ENCODE data around the gene PLBD2. TPM values are rescaled to one million over a fixed set of nuclear protein-coding genes. Genes with fewer than 3 reads are reported as not detected.

PLBD2 gene
- polyA plus RNA-seq, 5 donors, result 16.4 to 23.1 (median 19.9) TPM

Other genes starting within 250 kb of the PLBD2 start
- gene RASAL1, start 222.8 kb upstream of the PLBD2 start, polyA plus RNA-seq (ENCODE audit: insufficient read depth in 1 of 5, insufficient read length in 5 of 5, low replicate concordance in 1 of 5), result under 1 TPM; 0.15 to 0.56 (median 0.25) TPM
- 1 to 10 TPM in 4 of 5 donors, under 1 TPM in 1; 0.61 to 8.5 (median 3.6) TPM for gene CFAP73, start 208.9 kb upstream of the PLBD2 start, polyA plus RNA-seq (ENCODE audit: insufficient read depth in 1 of 5, insufficient read length in 5 of 5, low replicate concordance in 1 of 5)
- gene DDX54, start 173.1 kb upstream of the PLBD2 start, polyA plus RNA-seq (ENCODE audit: insufficient read depth in 1 of 5, insufficient read length in 5 of 5, low replicate concordance in 1 of 5), result 10 to 100 TPM; 42.3 to 88.3 (median 54.9) TPM
- 10 to 100 TPM in 3 of 5 donors, 1 to 10 TPM in 2; 8.3 to 16.7 (median 11.5) TPM for gene RITA1, start 172.9 kb upstream of the PLBD2 start, polyA plus RNA-seq (ENCODE audit: insufficient read depth in 1 of 5, insufficient read length in 5 of 5, low replicate concordance in 1 of 5)
- gene TPCN1, start 137.1 kb upstream of the PLBD2 start, polyA plus RNA-seq (ENCODE audit: insufficient read depth in 1 of 5, insufficient read length in 5 of 5, low replicate concordance in 1 of 5), result 10 to 100 TPM; 21.7 to 36.0 (median 28.8) TPM
- gene SLC8B1, start 23.5 kb upstream of the PLBD2 start, polyA plus RNA-seq (ENCODE audit: insufficient read depth in 1 of 5, insufficient read length in 5 of 5, low replicate concordance in 1 of 5), result 10 to 100 TPM; 10.5 to 16.8 (median 14.5) TPM
- gene SDS, start 45.3 kb downstream of the PLBD2 start, polyA plus RNA-seq (ENCODE audit: insufficient read depth in 1 of 5, insufficient read length in 5 of 5, low replicate concordance in 1 of 5), result under 1 TPM in 4 of 5 donors, not detected in 1; 0.17 to 0.40 (median 0.28) TPM
- gene SDSL, start 63.8 kb downstream of the PLBD2 start, polyA plus RNA-seq (ENCODE audit: insufficient read depth in 1 of 5, insufficient read length in 5 of 5, low replicate concordance in 1 of 5), result 1 to 10 TPM; 3.1 to 5.5 (median 5.1) TPM
- gene LHX5, start 113.3 kb downstream of the PLBD2 start, polyA plus RNA-seq (ENCODE audit: insufficient read depth in 1 of 5, insufficient read length in 5 of 5, low replicate concordance in 1 of 5), result not detected